H1 (cell line): Measurements from ENCODE around the gene ARHGEF38. TPM values are rescaled to one million over a fixed set of nuclear protein-coding genes. Genes with fewer than 3 reads are reported as not detected.

Experiments used
- CTCF ChIA-PET: fragments of 300-600 bp; sonication (Branson Sonifier 250); formaldehyde crosslinking; loops from one replicate; lab custom pipeline; 2021; ENCODE audit not compliant: partially characterized antibody; lab: Charles Lee
- POLR2A ChIA-PET: fragments of 300-600 bp; sonication (Branson Sonifier 250); formaldehyde crosslinking; loops from one replicate; lab custom pipeline; 2021; ENCODE audit warnings: inconsistent platforms; ENCODE audit not compliant: partially characterized antibody; lab: Charles Lee
- DNase-seq, 2 experiments: peaks; one replicate each; pipeline versions ENCODE4 v3.0.0 to v3.0.0-alpha.2; 2010 to 2022; ENCODE audit warnings: low spot score in 2 of 2, low read depth in 1 of 2, mixed read lengths in 1 of 2
- FAIRE-seq: peaks from 2 replicates; lab custom pipeline; 2011; peaks lifted over from hg19 to GRCh38; lab: Jason Lieb, UNC
- H2AFZ ChIP-seq: 2 replicates; pipeline ENCODE4 v1.8.1; 2012; ENCODE audit warnings: low read length, inconsistent platforms
- H2AK5ac ChIP-seq: 2 replicates; pipeline ENCODE4 v1.6.1; 2013; ENCODE audit warnings: low read depth, low read length
- H2BK120ac ChIP-seq: replicated peaks from 2 replicates; pipeline ENCODE3; 2013; ENCODE audit warnings: low read depth, low read length, inconsistent platforms
- H2BK12ac ChIP-seq: 2 replicates; pipeline ENCODE4 v1.6.1; 2013; ENCODE audit warnings: low read depth, low read length
- H2BK15ac ChIP-seq: 2 replicates; pipeline ENCODE4 v1.6.1; 2013; ENCODE audit warnings: low read length
- H2BK20ac ChIP-seq: 2 replicates; pipeline ENCODE4 v1.6.1; 2013; ENCODE audit warnings: low read length
- H2BK5ac ChIP-seq: 2 replicates; pipeline ENCODE4 v1.6.1; 2013; ENCODE audit warnings: low read depth, low read length
- H3K14ac ChIP-seq: 2 replicates; pipeline ENCODE4 v1.6.1; 2013; ENCODE audit warnings: inconsistent platforms; ENCODE audit not compliant: insufficient read length
- H3K18ac ChIP-seq: 2 replicates; pipeline ENCODE4 v1.6.1; 2013; ENCODE audit warnings: low read length; ENCODE audit errors: extremely low read depth
- H3K23ac ChIP-seq: 2 replicates; pipeline ENCODE4 v1.6.1; 2013; ENCODE audit warnings: inconsistent platforms; ENCODE audit not compliant: insufficient read length
- H3K23me2 ChIP-seq: 2 replicates; pipeline ENCODE4 v1.6.1; 2013; ENCODE audit warnings: low read depth, low read length
- H3K27ac ChIP-seq: 2 replicates; pipeline ENCODE4 v1.6.1; 2011; ENCODE audit warnings: low read depth, low read length, inconsistent platforms
- H3K27me3 ChIP-seq, 4 experiments: replicated peaks in 1 of 4; 1 replicate in 1 of 4; 2 replicates in 3 of 4; pipeline versions ENCODE4 v1.6.1 to v1.8.1; 2011 to 2013; ENCODE audit warnings: low read length in 3 of 4, mild to moderate bottlenecking in 3 of 4, inconsistent platforms in 2 of 4, mixed read lengths in 2 of 4, moderate library complexity in 1 of 4; ENCODE audit not compliant: control insufficient read depth in 3 of 4, insufficient read depth in 3 of 4; ENCODE audit errors: extremely low read depth in 1 of 4
- H3K36me3 ChIP-seq, 4 experiments: 2 replicates each; pipeline versions ENCODE4 v1.6.1 to v1.8.1; 2011 to 2013; ENCODE audit warnings: mild to moderate bottlenecking in 4 of 4, low read length in 3 of 4, moderate library complexity in 2 of 4, control low read depth in 1 of 4, inconsistent platforms in 1 of 4; ENCODE audit not compliant: insufficient read depth in 4 of 4, control insufficient read depth in 2 of 4
- H3K4ac ChIP-seq: replicated peaks from 2 replicates; pipeline ENCODE3; 2013; ENCODE audit warnings: low read length, low read depth, mixed read lengths, inconsistent platforms; ENCODE audit not compliant: insufficient read length
- H3K4me1 ChIP-seq, 4 experiments: replicated peaks in 1 of 4; 1 replicate in 1 of 4; 2 replicates in 3 of 4; pipeline versions ENCODE4 v1.6.1 to v1.8.1; 2011 to 2013; ENCODE audit warnings: low read length in 3 of 4, inconsistent platforms in 2 of 4, mixed read lengths in 1 of 4; ENCODE audit not compliant: insufficient read depth in 4 of 4, control insufficient read depth in 3 of 4
- H3K4me2 ChIP-seq, 2 experiments: 2 replicates each; pipeline versions ENCODE4 v1.6.1 to v1.8.1; 2011 to 2013; ENCODE audit warnings: low read depth in 2 of 2, low read length in 2 of 2, control low read depth in 1 of 2, inconsistent platforms in 1 of 2, mild to moderate bottlenecking in 1 of 2; ENCODE audit not compliant: insufficient read depth in 1 of 2
- H3K4me3 ChIP-seq, 4 experiments: fragments of 200-600, 300-600 bp in 1 of 4; sonication (generic), shearing (Covaris generic), sonication (Bioruptor Twin) in 1 of 4; 2 replicates each; pipeline versions ENCODE4 v1.5.1 to v1.8.1; 2011 to 2016; ENCODE audit warnings: low read length in 4 of 4, low read depth in 3 of 4, control low read depth in 2 of 4, inconsistent platforms in 2 of 4, mild to moderate bottlenecking in 2 of 4, mixed read lengths in 1 of 4, moderate library complexity in 1 of 4; ENCODE audit not compliant: insufficient read depth in 2 of 4; ENCODE audit errors: extremely low read depth in 1 of 4
- H3K56ac ChIP-seq: replicated peaks from 2 replicates; pipeline ENCODE3; 2013; ENCODE audit warnings: low read depth, mild to moderate bottlenecking, mixed read lengths, low read length, inconsistent platforms; ENCODE audit not compliant: insufficient read length
- H3K79me1 ChIP-seq: 2 replicates; pipeline ENCODE4 v1.6.1; 2013; ENCODE audit warnings: low read depth, low read length, control low read depth
- H3K79me2 ChIP-seq, 2 experiments: 2 replicates each; pipeline versions ENCODE4 v1.6.1 to v1.8.1; 2012 to 2013; ENCODE audit warnings: low read length in 2 of 2, mild to moderate bottlenecking in 2 of 2, inconsistent platforms in 1 of 2; ENCODE audit not compliant: insufficient read depth in 2 of 2, control insufficient read depth in 1 of 2
- H3K9ac ChIP-seq, 4 experiments: replicated peaks in 1 of 4; 1 replicate in 1 of 4; 2 replicates in 3 of 4; pipeline versions ENCODE4 v1.6.1 to v1.8.1; 2011 to 2013; ENCODE audit warnings: low read depth in 3 of 4, low read length in 3 of 4, control low read depth in 2 of 4, mild to moderate bottlenecking in 2 of 4, moderate library complexity in 2 of 4, inconsistent platforms in 1 of 4; ENCODE audit errors: extremely low read depth in 1 of 4
- H3K9me3 ChIP-seq, 2 experiments: 2 replicates each; pipeline versions ENCODE4 v1.6.1 to v1.8.1; 2012 to 2013; ENCODE audit warnings: mild to moderate bottlenecking in 2 of 2, moderate library complexity in 2 of 2, control low read depth in 1 of 2, inconsistent platforms in 1 of 2, low read depth in 1 of 2, low read length in 1 of 2, mixed read lengths in 1 of 2; ENCODE audit not compliant: insufficient read depth in 2 of 2
- H4K20me1 ChIP-seq, 2 experiments: replicated peaks in 1 of 2; 2 replicates each; pipeline versions ENCODE3 to v1.8.1; 2011 to 2013; ENCODE audit warnings: inconsistent platforms in 2 of 2, low read length in 2 of 2, mild to moderate bottlenecking in 1 of 2; ENCODE audit not compliant: insufficient read depth in 2 of 2, control insufficient read depth in 1 of 2
- H4K5ac ChIP-seq: 2 replicates; pipeline ENCODE4 v1.6.1; 2013; ENCODE audit warnings: low read length, low read depth, mixed read lengths, inconsistent platforms; ENCODE audit not compliant: insufficient read length
- H4K8ac ChIP-seq: 2 replicates; pipeline ENCODE4 v1.8.0; 2013; ENCODE audit warnings: mild to moderate bottlenecking, moderate library complexity, low read length, inconsistent platforms; ENCODE audit not compliant: insufficient read depth; ENCODE audit errors: extremely low read depth
- H4K91ac ChIP-seq: replicated peaks from 2 replicates; pipeline ENCODE3; 2013; ENCODE audit warnings: low read length, mixed read lengths, inconsistent platforms; ENCODE audit not compliant: insufficient read length
- ATF2 ChIP-seq: IDR thresholded peaks from 2 replicates; pipeline ENCODE4 v1.6.1; 2012; ENCODE audit warnings: low read length, inconsistent platforms
- ATF3 ChIP-seq: IDR thresholded peaks from 2 replicates; pipeline ENCODE4 v1.6.1; 2011; ENCODE audit warnings: low read depth, mild to moderate bottlenecking, low read length; ENCODE audit not compliant: insufficient read depth
- EZH2 ChIP-seq: fragments of 200-600 bp; sonication (generic); IDR thresholded peaks from 2 replicates; pipeline ENCODE4 v1.7.1; 2012; ENCODE audit warnings: low read depth, mild to moderate bottlenecking, moderate library complexity, low read length, inconsistent platforms; ENCODE audit not compliant: severe bottlenecking
- HDAC2 ChIP-seq, 2 experiments: fragments of 300-600 bp in 1 of 2; sonication (generic) in 1 of 2; IDR thresholded peaks; 2 replicates each; pipeline ENCODE4 v1.6.1; 2011 to 2012; ENCODE audit warnings: low read depth in 2 of 2, low read length in 2 of 2, mild to moderate bottlenecking in 2 of 2, moderate library complexity in 2 of 2, borderline replicate concordance in 1 of 2, inconsistent platforms in 1 of 2
- JUND ChIP-seq: IDR thresholded peaks from 2 replicates; pipeline ENCODE4 v1.6.1; 2011; ENCODE audit warnings: mild to moderate bottlenecking, improper control_type of control experiment, low read length
- NANOG ChIP-seq: IDR thresholded peaks from 2 replicates; pipeline ENCODE4 v1.6.1; 2011; ENCODE audit warnings: low read length, low read depth, mild to moderate bottlenecking, inconsistent platforms; ENCODE audit not compliant: insufficient read depth, poor library complexity, severe bottlenecking
- RAD21 ChIP-seq, 2 experiments: IDR thresholded peaks in 1 of 2; conservative IDR thresholded peaks in 1 of 2; 2 replicates each; pipeline ENCODE4 v1.6.1; 2011; ENCODE audit warnings: low read depth in 2 of 2, low read length in 2 of 2, improper control_type of control experiment in 1 of 2, inconsistent platforms in 1 of 2, mild to moderate bottlenecking in 1 of 2, moderate library complexity in 1 of 2
- SP2 ChIP-seq: IDR thresholded peaks from 2 replicates; pipeline ENCODE4 v1.6.1; 2012; ENCODE audit warnings: mild to moderate bottlenecking, low read length, inconsistent platforms
- SRF ChIP-seq: IDR thresholded peaks from 2 replicates; pipeline ENCODE4 v1.6.1; 2011; ENCODE audit warnings: mild to moderate bottlenecking, low read depth, low read length, moderate library complexity
- TAF7 ChIP-seq: optimal IDR thresholded peaks from 2 replicates; pipeline ENCODE3; 2011; ENCODE audit warnings: low read depth, mild to moderate bottlenecking, inconsistent platforms, low read length, moderate library complexity, borderline replicate concordance
- TEAD4 ChIP-seq: IDR thresholded peaks from 2 replicates; pipeline ENCODE4 v1.6.1; 2012; ENCODE audit warnings: low read depth, low read length, inconsistent platforms, mixed read lengths
- WGBS, 2 experiments: shearing (Covaris generic) in 1 of 2; methylation state at CpG; one replicate each; pipeline versions ENCODE4 v1.1.6 to v1.1.7; 2013 to 2015; ENCODE audit warnings: low lambda C conversion rate in 2 of 2, mixed read lengths in 2 of 2, inconsistent platforms in 1 of 2, low coverage in 1 of 2, missing lambda C conversion rate in 1 of 2; ENCODE audit not compliant: insufficient replicate concordance in 2 of 2, insufficient coverage in 1 of 2, insufficient read length in 1 of 2; ENCODE audit errors: extremely low coverage in 1 of 2, missing lambda C conversion rate in 1 of 2; 5-methylcytosine and 5-hydroxymethylcytosine counted together
- polyA plus RNA-seq, 7 experiments: library from polyadenylated mRNA; depleted of rRNA in 3 of 7; stranded (reverse) in 5 of 7; unstranded in 2 of 7; fragments of >200 nt in 5 of 7; fragments of 200-250 nt in 2 of 7; gene quantifications; 1 replicate in 5 of 7; 2 replicates in 1 of 7; 4 replicates in 1 of 7; pipeline versions ENCODE4 v1.2.1 to v1.2.3, GENCODE V29; 2011 to 2013; ENCODE audit warnings: missing spikeins in 2 of 7, mixed read lengths in 2 of 7
- total RNA-seq: library from RNA; stranded (reverse); fragmentation: NEBNext Ultra II Directional; extraction: Animal tissue kit (Norgen Biotek cat#: 25700); gene quantifications from 2 replicates; pipeline ENCODE4 v1.2.1, GENCODE V29; 2021

ARHGEF38 gene
- total and polyA plus RNA-seq, 2 of the 8 experiments (the other 6 are each of a cell fraction or from before 2014, with no cell fraction given), result not detected

- H3K79me2 ChIP-seq, result no peaks in the 10 kb centered on the region
- no peaks in the 10 kb centered on the region for H3K79me1 ChIP-seq
- TF ChIP-seq SRF (no peak), EZH2 (no peak), HDAC2 (IDR thresholded peaks at IDR 0.05; ENCODE audit: borderline replicate concordance in 1 of 2, low read depth in 2 of 2, low read length in 2 of 2) (no peak), TEAD4 (no peak), ATF3 (no peak), TAF7 (no peak), JUND (no peak), RAD21 (IDR thresholded peaks at IDR 0.05 in 1 of 2, conservative IDR thresholded peaks at IDR 0.05 in 1 of 2; ENCODE audit: low read depth in 2 of 2, low read length in 2 of 2) (no peak), ATF2 (no peak), SP2 (no peak), NANOG (no peak)
Observed at GRCh38 chr4:105599482-105599881, 47.1 kb downstream of the ARHGEF38 start.

More at GRCh38 chr4:105599482-105599881, 47.1 kb downstream of the ARHGEF38 start:
- Histone ChIP-seq H3K9me3 (no peaks in the 10 kb centered on the region), H4K5ac (no peak overlapping the region), H3K36me3 (no peaks in the 10 kb centered on the region), H4K8ac (no peak overlapping the region), H3K23me2 (no peaks in the 10 kb centered on the region), H4K91ac (no peak overlapping the region), H3K27ac (no peak overlapping the region), H2AFZ (no peak overlapping the region), H3K56ac (no peak overlapping the region), H3K14ac (no peak overlapping the region), H3K27me3 (no peaks in the 10 kb centered on the region), H2BK20ac (no peak overlapping the region), H3K4me2 (no peak overlapping the region), H3K4me3 (no peak overlapping the region), H3K4ac (no peak overlapping the region), H3K9ac (no peak overlapping the region), H3K23ac (no peak overlapping the region), H2BK15ac (no peak overlapping the region), H2BK120ac (no peak overlapping the region), H3K18ac (no peak overlapping the region), H3K4me1 (no peaks in the 10 kb centered on the region), H2BK12ac (no peak overlapping the region), H2BK5ac (no peak overlapping the region), H2AK5ac (no peak overlapping the region), H4K20me1 (no peaks in the 10 kb centered on the region)
- whole genome bisulfite sequencing, 2 experiments, result 90% methylated on average over 3 of the region's 3 CpGs; no CpG with 5 or more reads in 1 of the 2 experiments
- POLR2A ChIA-PET, result no interaction called here
- CTCF ChIA-PET, result no interaction called here
- FAIRE-seq (no peak), DNase-seq (no peak)
